GM12874 (cell line): ENCODE data around the gene SLC39A5.

Experiments
- TF ChIP-seq, protein P1 (sequence below): IDR thresholded peaks from 2 replicates; pipeline ENCODE4 v1.5.1; 2011; ENCODE audit warnings: low read depth, mild to moderate bottlenecking, control low read depth, low read length, moderate library complexity; ENCODE audit not compliant: insufficient read depth

Gene SLC39A5

DNA sequence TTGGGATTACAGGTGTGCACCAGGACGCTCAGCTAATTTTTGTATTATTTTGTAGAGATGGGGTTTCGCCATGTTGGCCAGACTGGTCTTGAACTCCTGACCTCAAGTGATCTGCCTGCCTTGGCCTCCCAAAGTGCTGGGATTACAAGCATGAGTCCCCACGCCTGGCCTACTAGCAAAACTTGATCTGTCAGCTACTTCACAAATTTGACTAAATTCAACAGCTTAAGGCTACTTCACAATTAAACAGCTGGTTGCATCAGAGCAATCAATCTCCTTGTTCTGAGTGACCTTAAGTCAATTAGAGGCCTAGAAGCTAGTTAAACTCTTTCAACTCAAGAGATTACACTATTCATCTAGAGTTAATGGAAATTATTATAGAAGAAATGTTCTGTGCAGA is 49.1 kb downstream of the SLC39A5 start:
- TF ChIP-seq, protein P1, sequence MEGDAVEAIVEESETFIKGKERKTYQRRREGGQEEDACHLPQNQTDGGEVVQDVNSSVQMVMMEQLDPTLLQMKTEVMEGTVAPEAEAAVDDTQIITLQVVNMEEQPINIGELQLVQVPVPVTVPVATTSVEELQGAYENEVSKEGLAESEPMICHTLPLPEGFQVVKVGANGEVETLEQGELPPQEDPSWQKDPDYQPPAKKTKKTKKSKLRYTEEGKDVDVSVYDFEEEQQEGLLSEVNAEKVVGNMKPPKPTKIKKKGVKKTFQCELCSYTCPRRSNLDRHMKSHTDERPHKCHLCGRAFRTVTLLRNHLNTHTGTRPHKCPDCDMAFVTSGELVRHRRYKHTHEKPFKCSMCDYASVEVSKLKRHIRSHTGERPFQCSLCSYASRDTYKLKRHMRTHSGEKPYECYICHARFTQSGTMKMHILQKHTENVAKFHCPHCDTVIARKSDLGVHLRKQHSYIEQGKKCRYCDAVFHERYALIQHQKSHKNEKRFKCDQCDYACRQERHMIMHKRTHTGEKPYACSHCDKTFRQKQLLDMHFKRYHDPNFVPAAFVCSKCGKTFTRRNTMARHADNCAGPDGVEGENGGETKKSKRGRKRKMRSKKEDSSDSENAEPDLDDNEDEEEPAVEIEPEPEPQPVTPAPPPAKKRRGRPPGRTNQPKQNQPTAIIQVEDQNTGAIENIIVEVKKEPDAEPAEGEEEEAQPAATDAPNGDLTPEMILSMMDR, result no peak

DNA sequence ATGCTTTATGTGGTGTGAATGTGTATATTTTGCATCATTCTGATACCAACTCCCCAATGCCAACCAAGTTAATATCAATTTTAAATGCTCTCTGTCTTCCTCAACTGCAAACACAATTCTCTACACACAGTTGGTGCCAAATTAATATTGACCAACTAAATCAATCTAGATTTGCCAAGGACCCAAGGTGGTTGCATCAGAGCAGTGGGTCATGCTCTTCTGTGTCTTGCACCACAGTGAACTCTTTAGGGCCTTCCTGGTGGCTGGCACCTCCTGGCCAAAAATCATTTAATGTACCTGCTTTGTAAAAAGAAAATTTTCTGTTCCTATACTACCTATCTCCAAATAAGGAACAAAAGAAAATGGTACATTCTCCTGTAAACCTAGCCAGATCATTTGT is 51.0 kb downstream of the SLC39A5 start:
- TF ChIP-seq, protein P1, result no peak

DNA sequence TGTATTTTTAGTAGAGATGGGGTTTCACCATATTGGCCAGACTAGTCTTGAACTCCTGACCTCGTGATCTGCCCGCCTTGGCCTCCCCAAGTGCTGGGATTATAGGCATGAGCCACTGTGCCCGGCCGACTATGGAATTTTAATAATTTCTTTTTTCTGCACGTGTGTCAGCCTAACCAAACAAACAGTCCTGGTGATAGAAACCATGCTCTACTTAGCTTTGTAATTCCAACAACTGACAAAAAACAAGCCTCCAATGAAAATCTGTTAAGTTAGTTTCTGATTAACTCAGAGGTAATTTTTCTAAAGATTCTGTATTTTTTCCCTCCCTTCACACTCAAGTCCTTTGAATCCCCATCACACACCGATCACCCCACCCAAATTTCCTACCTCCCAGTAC is 52.2 kb downstream of the SLC39A5 start:
- TF ChIP-seq, protein P1, result no peak

DNA sequence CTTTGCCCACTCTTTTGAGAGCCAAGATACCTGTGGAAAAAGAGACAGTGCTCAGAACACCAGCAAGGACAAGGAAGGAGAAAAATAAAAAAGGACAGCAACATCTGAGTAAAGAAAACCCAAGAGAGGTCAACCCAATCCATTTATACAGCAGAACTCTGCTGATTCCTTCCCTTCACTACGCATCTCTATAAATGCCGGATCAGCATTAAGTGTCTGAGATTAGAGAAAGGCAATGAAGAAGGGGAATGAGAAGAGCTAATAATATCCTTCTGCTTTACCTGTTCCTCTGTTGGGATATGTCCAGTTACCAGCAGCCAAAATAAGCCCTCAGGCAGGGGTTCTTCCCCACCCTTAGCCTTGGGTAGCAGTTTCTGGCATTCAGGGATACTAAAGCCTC is 52.7 kb downstream of the SLC39A5 start:
- TF ChIP-seq, protein P1, result no peak

DNA sequence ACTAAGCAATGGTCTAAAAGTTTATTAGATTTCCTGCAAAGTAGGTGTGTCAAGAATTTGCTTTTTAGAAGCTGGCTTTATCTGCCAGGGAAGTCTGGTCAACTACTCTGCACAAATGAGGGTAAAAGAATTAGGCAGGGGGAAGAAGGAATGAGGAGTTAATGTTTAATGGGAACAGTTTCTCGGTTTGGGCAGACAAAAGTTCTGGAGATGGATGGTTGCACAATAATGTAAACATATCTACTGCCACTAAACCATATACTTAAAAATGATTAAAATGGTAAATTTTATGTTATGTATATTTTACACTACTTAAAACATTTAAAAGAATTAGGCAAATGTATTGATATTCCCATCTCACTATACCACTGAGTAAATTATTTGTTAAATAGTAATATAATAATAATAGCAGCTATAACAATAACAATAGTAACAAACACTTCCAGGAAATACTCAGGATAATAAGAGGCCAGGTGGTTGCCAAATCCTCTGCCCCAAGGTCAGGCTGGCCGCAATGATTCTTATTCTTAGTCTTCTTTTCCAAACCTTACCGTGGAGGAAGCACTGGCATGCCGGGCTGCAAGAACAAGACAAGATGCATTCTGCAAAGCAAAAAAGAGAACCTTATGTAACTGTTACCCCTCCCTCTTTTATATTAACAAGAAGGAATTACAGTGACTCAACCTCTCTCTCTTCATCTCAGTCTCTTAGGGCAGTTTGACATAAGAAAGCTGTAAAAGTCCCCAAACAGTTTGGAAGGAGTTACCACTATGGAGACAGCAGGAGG is 56.4 kb downstream of the SLC39A5 start:
- TF ChIP-seq, protein P1, result no peak
